Measurements from ENCODE around the gene FRMD4A.

FRMD4A gene

GRCh38 chr10:14129770-14130169 lies 201.0 kb downstream of the FRMD4A start:
- no peak for TF ChIP-seq POLR2A (IDR thresholded peaks at IDR 0.05; ENCODE audit: low read depth, low read length)
- no peak for TF ChIP-seq TAF1 (IDR thresholded peaks at IDR 0.05; ENCODE audit: borderline replicate concordance, low read depth, low read length)
- no peak for TF ChIP-seq POLR2AphosphoS5 (IDR thresholded peaks at IDR 0.05; ENCODE audit: low read depth, low read length)
- FAIRE-seq (no peak), DNase-seq (ENCODE audit: insufficient read length) (no peak)

- no peak for TF ChIP-seq POLR2AphosphoS5 (IDR thresholded peaks at IDR 0.05; ENCODE audit: low read depth, low read length)
- no peak for TF ChIP-seq POLR2A (IDR thresholded peaks at IDR 0.05; ENCODE audit: low read depth, low read length)
- TF ChIP-seq TAF1 (IDR thresholded peaks at IDR 0.05; ENCODE audit: borderline replicate concordance, low read depth, low read length): no peak
- FAIRE-seq: no peak
- DNase-seq (ENCODE audit: insufficient read length): no peak
These were observed 202.2 kb downstream of the FRMD4A start for GRCh38 chr10:14128519-14128918.

GRCh38 chr10:14126697-14127440 lies 203.9 kb downstream of the FRMD4A start:
- FAIRE-seq (no peak), DNase-seq (ENCODE audit: insufficient read length) (no peak)
- no peak for TF ChIP-seq POLR2A (IDR thresholded peaks at IDR 0.05; ENCODE audit: low read depth, low read length)
- no peak for TF ChIP-seq TAF1 (IDR thresholded peaks at IDR 0.05; ENCODE audit: borderline replicate concordance, low read depth, low read length)
- no peak for TF ChIP-seq POLR2AphosphoS5 (IDR thresholded peaks at IDR 0.05; ENCODE audit: low read depth, low read length)

DNA sequence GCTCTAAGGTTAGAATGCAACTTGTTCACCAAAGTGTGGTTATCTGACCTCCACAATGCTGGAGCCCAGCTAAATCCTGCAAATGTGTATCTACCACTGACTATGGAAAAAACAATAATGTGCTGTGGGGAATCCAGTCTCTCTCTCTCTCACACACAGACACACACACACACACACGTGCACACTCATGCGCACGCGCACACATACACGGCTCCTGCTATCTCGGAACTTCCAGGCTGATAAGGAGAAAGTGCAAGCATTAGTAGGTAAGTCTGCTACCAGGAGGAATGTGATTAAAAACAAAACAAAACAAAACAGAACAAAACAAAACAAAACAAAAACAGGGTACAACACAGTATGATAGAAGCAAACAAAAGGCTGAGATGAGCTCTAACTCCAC lies 205.2 kb downstream of the FRMD4A start:
- DNase-seq (ENCODE audit: insufficient read length) (no peak), FAIRE-seq (no peak)
- TF ChIP-seq POLR2AphosphoS5 (IDR thresholded peaks at IDR 0.05; ENCODE audit: low read depth, low read length) (no peak), POLR2A (IDR thresholded peaks at IDR 0.05; ENCODE audit: low read depth, low read length) (no peak), TAF1 (IDR thresholded peaks at IDR 0.05; ENCODE audit: borderline replicate concordance, low read depth, low read length) (no peak)

- TF ChIP-seq TAF1 (IDR thresholded peaks at IDR 0.05; ENCODE audit: borderline replicate concordance, low read depth, low read length) (no peak), POLR2A (IDR thresholded peaks at IDR 0.05; ENCODE audit: low read depth, low read length) (no peak), POLR2AphosphoS5 (IDR thresholded peaks at IDR 0.05; ENCODE audit: low read depth, low read length) (no peak)
- DNase-seq (ENCODE audit: insufficient read length) (no peak), FAIRE-seq (no peak)
These were observed 205.8 kb downstream of the FRMD4A start for GRCh38 chr10:14124941-14125340.

DNA sequence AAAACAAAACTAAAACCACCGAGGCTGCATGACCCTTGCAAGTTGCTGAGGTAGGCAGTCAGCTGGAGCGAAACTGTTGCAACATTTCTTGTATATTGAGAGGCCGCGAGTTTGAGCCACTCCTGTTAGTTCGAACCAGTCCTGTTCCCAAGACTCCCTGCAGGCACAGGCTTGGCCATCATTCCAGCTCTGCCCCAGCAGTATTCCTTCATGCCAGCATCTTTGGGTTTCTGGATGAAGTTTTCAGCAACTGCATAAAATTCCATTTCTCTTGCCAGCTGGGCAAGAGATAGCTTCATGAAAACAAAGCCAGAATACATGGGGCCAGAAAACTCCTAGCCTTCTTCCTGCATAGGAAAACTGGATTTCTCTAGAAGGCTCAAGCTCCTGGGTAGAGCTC lies 207.6 kb downstream of the FRMD4A start:
- DNase-seq (ENCODE audit: insufficient read length) (no peak), FAIRE-seq (no peak)
- no peak for TF ChIP-seq TAF1 (IDR thresholded peaks at IDR 0.05; ENCODE audit: borderline replicate concordance, low read depth, low read length)

- FAIRE-seq (no peak), DNase-seq (ENCODE audit: insufficient read length) (no peak)
- TF ChIP-seq POLR2AphosphoS5 (IDR thresholded peaks at IDR 0.05; ENCODE audit: low read depth, low read length): no peak
- no peak for TF ChIP-seq POLR2A (IDR thresholded peaks at IDR 0.05; ENCODE audit: low read depth, low read length)
- no peak for TF ChIP-seq TAF1 (IDR thresholded peaks at IDR 0.05; ENCODE audit: borderline replicate concordance, low read depth, low read length)
These were observed 209.9 kb downstream of the FRMD4A start for GRCh38 chr10:14120812-14121211.

- TF ChIP-seq POLR2A (IDR thresholded peaks at IDR 0.05; ENCODE audit: low read depth, low read length): no peak
- TF ChIP-seq TAF1 (IDR thresholded peaks at IDR 0.05; ENCODE audit: borderline replicate concordance, low read depth, low read length): no peak
- no peak for TF ChIP-seq POLR2AphosphoS5 (IDR thresholded peaks at IDR 0.05; ENCODE audit: low read depth, low read length)
- no peak for FAIRE-seq
- no peak for DNase-seq (ENCODE audit: insufficient read length)
These were observed 211.8 kb downstream of the FRMD4A start for GRCh38 chr10:14118953-14119352.

DNA sequence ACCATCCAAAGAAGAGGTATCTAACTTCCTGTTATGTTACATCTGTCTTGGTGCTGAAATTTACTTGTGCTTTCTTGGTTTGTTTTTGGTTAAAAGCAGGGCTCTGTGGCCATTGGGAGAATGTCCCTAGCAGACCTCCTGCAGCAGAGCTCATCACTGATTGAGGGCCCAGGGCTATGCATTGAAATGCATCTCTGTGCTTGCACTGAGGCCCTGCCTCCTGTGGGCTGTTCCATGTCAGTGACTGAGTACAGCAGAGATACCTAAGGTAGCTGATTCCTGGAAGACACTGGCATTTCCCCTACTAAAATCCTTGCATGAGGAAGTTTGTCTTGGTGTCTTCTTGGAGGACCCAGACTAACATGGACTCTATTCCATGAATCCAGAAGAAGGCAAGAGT lies 213.9 kb downstream of the FRMD4A start:
- DNase-seq (ENCODE audit: insufficient read length): no peak
- no peak for FAIRE-seq
- no peak for TF ChIP-seq POLR2A (IDR thresholded peaks at IDR 0.05; ENCODE audit: low read depth, low read length)
- no peak for TF ChIP-seq TAF1 (IDR thresholded peaks at IDR 0.05; ENCODE audit: borderline replicate concordance, low read depth, low read length)
- no peak for TF ChIP-seq POLR2AphosphoS5 (IDR thresholded peaks at IDR 0.05; ENCODE audit: low read depth, low read length)

- DNase-seq (ENCODE audit: insufficient read length) (no peak), FAIRE-seq (peak; percentile 14)
These were observed 214.7 kb downstream of the FRMD4A start for GRCh38 chr10:14116021-14116420.

DNA sequence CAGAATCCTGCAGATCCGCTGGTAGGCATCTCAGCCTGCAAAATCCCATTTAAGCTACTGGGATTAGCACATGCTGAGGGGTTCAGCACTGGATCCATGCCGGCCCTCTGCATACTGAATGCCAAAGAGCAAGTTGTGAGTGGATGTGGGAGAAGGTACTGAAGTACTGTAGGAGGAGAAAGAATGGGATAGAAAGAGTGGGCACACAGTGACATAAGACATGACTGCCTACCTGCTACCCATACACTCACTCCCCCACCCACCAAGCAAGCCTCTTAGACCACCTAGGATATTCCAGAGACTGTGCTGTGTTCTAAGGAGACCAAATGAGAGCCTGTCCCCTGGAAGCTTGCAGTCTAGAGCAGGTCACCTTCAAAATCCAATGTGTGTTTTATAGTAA lies 215.9 kb downstream of the FRMD4A start:
- FAIRE-seq (no peak), DNase-seq (ENCODE audit: insufficient read length) (no peak)
- no peak for TF ChIP-seq POLR2A (IDR thresholded peaks at IDR 0.05; ENCODE audit: low read depth, low read length)
- TF ChIP-seq TAF1 (IDR thresholded peaks at IDR 0.05; ENCODE audit: borderline replicate concordance, low read depth, low read length): no peak
- no peak for TF ChIP-seq POLR2AphosphoS5 (IDR thresholded peaks at IDR 0.05; ENCODE audit: low read depth, low read length)

More at GRCh38 chr10:14116021-14116420, 214.7 kb downstream of the FRMD4A start:
- no peak for TF ChIP-seq POLR2A (IDR thresholded peaks at IDR 0.05; ENCODE audit: low read depth, low read length)
- no peak for TF ChIP-seq POLR2AphosphoS5 (IDR thresholded peaks at IDR 0.05; ENCODE audit: low read depth, low read length)

DNA sequence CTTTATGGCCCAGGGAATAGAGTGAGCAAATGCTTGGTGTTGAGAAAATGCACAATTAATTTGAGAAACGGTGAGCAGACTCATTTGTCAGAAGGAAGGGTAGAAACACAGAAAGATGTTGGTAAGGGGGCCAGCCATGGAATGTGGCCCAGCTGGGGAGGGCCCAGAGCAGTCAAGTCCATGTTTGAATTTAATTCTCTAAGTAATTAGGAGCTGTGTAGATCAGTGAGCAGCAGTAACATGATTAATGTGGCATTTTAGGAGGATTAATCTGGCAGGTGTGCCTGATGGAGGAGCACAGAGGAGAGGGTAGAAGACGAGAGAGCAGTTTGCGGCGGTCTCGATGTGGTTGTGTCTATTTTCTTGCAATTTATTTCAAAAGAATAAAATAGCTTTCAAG lies 218.7 kb downstream of the FRMD4A start:
- TF ChIP-seq POLR2AphosphoS5 (IDR thresholded peaks at IDR 0.05; ENCODE audit: low read depth, low read length): no peak
- no peak for TF ChIP-seq POLR2A (IDR thresholded peaks at IDR 0.05; ENCODE audit: low read depth, low read length)
- TF ChIP-seq TAF1 (IDR thresholded peaks at IDR 0.05; ENCODE audit: borderline replicate concordance, low read depth, low read length): no peak
- FAIRE-seq (no peak), DNase-seq (ENCODE audit: insufficient read length) (no peak)

All from GM12892 (cell line).